GM18502 (cell line): ENCODE results near the gene HBG2.

Source experiments
- ATAC-seq: cut with Tn5 transposase; IDR thresholded peaks from one replicate; pipeline ENCODE4 v1.9.1; 2021; ENCODE audit warnings: mild to moderate bottlenecking; ENCODE audit not compliant: unreplicated experiment, poor library complexity

Gene HBG2

GRCh38 chr11:5232821-5233220 lies 21.8 kb downstream of the HBG2 start:
- ATAC-seq: no peak

- no peak for ATAC-seq
These were observed 22.4 kb downstream of the HBG2 start for GRCh38 chr11:5232176-5232575.

- ATAC-seq: no peak
These were observed 23.5 kb downstream of the HBG2 start for GRCh38 chr11:5231111-5231510.

GRCh38 chr11:5230266-5230665 lies 24.3 kb downstream of the HBG2 start:
- ATAC-seq: no peak

GRCh38 chr11:5229796-5230195 lies 24.8 kb downstream of the HBG2 start:
- ATAC-seq: no peak

- no peak for ATAC-seq
These were observed 25.2 kb downstream of the HBG2 start for GRCh38 chr11:5229356-5229755.

- ATAC-seq: no peak
These were observed 26.5 kb downstream of the HBG2 start for GRCh38 chr11:5228124-5228523.

- ATAC-seq: no peak
These were observed 26.9 kb downstream of the HBG2 start for GRCh38 chr11:5227681-5228080.

- no peak for ATAC-seq
These were observed 27.8 kb downstream of the HBG2 start, which contains the start of gene HBB for GRCh38 chr11:5226732-5227310. TSS of gene HBB (minus strand) at chr11:5227071. CDS start at chr11:5227021, 50 bp downstream.

- no peak for ATAC-seq
These were observed 29.1 kb downstream of the HBG2 start for GRCh38 chr11:5225480-5225871.

GRCh38 chr11:5224538-5225479 lies 29.8 kb downstream of the HBG2 start:
- no peak for ATAC-seq

GRCh38 chr11:5223686-5224085 lies 30.9 kb downstream of the HBG2 start:
- no peak for ATAC-seq

GRCh38 chr11:5223146-5223545 lies 31.4 kb downstream of the HBG2 start:
- no peak for ATAC-seq

- ATAC-seq: no peak
These were observed 44.1 kb downstream of the HBG2 start for GRCh38 chr11:5210376-5210885.

- ATAC-seq: peak; percentile 74
These were observed 49.8 kb downstream of the HBG2 start for GRCh38 chr11:5204787-5205186.

GRCh38 chr11:5203366-5203765 lies 51.2 kb downstream of the HBG2 start:
- no peak for ATAC-seq
